HG02870 (cell line): Measurements from ENCODE around the gene SVEP1.
A peak's percentile ranks its signal among the peaks of the same experiment; 100 is the strongest.
"Not testable (repeated sequence)": the region's sequence is repeated elsewhere in the genome, so short reads cannot be mapped to it uniquely, and the experiment has no call there.

Experiments
- ATAC-seq: cut with Tn5 transposase; IDR thresholded peaks from one replicate; pipeline ENCODE4 v1.9.1; 2021; ENCODE audit warnings: mild to moderate bottlenecking, moderate library complexity; ENCODE audit not compliant: unreplicated experiment

The SVEP1 gene

GRCh38 chr9:110579034-110579861, at the start of gene SVEP1:
Gene SVEP1, minus strand, starts transcription at chr9:110579741. Its CDS starts 198 bp downstream, at chr9:110579543.
- no peak for ATAC-seq

GRCh38 chr9:110626101-110626829, 46.7 kb upstream of the SVEP1 start:
- peak; percentile 100 for ATAC-seq

DNA sequence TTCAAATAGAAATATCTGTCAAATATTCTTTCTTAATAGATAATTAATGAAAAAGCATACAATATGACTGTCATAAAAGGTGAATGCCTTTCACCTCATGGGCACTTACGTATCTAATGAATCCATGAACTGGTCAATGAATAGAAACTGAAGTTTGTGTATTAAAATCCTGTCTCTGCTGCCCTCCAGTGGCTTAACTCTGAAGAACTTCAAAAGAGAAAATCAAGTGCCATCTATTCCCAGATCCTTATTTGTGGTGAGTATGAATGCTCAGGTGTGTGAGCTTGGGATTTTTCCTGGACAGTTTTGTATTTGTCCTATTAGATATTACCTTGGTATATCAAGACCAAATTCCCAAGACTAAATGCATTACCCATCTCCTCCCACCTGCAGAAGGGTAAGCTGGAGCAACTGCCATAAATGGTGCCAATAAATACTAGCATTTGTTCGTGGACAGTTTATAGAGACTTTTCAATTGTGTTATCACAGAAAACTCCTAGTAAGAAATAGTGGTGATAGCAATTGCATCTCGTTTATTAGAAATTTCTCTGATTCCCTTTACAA, 44.0 kb upstream of the SVEP1 start:
- ATAC-seq, result no peak

GRCh38 chr9:110622368-110622767, 42.8 kb upstream of the SVEP1 start:
- ATAC-seq, result no peak

- no peak for ATAC-seq
Observed at GRCh38 chr9:110620726-110621125, 41.2 kb upstream of the SVEP1 start.

- ATAC-seq, result no peak
Observed at GRCh38 chr9:110619831-110620230, 40.3 kb upstream of the SVEP1 start.

DNA sequence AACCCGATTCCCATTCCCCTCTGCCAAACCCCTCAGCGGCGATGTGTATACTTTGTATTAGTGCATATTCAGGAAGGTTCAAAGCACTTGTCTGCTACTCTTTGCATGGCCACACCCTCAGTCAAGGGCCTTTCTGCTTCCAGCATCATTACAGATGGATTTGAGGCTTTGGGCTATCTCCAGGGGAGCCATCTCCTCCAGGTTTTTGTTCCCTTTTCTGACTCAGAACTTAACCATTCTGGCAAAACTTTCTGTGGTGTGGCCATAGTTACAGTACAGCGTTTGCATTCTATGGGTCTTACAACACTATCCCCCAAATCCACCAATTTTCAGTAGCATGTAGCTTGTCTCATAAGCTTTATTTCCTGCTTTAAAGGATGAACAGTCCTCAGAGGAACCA, 36.0 kb upstream of the SVEP1 start:
- ATAC-seq, result no peak

- not testable (repeated sequence) for ATAC-seq
Observed at GRCh38 chr9:110614576-110614975, 35.0 kb upstream of the SVEP1 start.

GRCh38 chr9:110606179-110606790, 26.7 kb upstream of the SVEP1 start:
- ATAC-seq, result no peak

GRCh38 chr9:110605565-110605964, 26.0 kb upstream of the SVEP1 start:
- no peak for ATAC-seq

- no peak for ATAC-seq
Observed at GRCh38 chr9:110604171-110604601, 24.6 kb upstream of the SVEP1 start.

- no peak for ATAC-seq
Observed at GRCh38 chr9:110602281-110602680, 22.7 kb upstream of the SVEP1 start.

- ATAC-seq, result no peak
Observed at GRCh38 chr9:110601098-110601497, 21.6 kb upstream of the SVEP1 start.

DNA sequence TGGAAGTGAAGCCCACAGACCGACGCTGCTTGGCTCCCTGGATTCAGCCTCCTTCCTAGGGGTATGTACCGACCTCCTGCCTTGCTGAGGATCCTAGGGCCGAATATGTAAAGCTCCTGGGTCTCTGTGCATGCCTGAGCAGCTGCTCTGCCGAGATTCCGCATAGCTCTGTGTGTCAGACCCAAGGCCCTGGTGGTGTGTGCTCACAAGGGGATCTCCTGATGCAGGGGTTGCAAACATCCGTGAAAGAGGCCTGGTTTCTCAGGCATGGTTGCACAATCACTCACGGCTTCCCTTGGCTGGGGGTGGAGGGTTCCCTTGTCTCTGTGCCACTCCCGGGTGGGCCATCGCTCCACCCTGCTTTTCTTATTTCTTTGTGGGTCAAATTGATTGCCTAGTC, 19.9 kb upstream of the SVEP1 start:
- ATAC-seq, result no peak

- ATAC-seq, result no peak
Observed at GRCh38 chr9:110592044-110592830, 12.7 kb upstream of the SVEP1 start.

- no peak for ATAC-seq
Observed at GRCh38 chr9:110591526-110591925, 12.0 kb upstream of the SVEP1 start.

GRCh38 chr9:110590816-110591215, 11.3 kb upstream of the SVEP1 start:
- ATAC-seq, result no peak

DNA sequence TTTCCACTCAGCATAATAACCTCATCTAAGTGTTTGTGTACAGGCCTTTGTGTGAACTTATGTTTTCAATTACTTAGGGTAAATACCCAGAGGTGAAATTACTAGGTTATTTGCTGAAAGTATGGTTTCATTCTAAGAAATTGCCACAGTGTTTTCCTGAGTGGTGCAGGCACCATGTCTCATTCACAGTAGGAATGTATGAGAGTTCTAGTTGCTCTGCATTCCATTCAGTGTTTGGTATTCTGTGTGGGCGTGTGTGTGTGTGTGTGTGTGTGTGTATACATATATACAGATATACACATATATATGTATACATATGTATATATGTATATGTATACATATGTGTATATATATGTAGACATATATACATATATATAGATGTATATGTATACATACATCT, 8.8 kb upstream of the SVEP1 start:
- no peak for ATAC-seq

DNA sequence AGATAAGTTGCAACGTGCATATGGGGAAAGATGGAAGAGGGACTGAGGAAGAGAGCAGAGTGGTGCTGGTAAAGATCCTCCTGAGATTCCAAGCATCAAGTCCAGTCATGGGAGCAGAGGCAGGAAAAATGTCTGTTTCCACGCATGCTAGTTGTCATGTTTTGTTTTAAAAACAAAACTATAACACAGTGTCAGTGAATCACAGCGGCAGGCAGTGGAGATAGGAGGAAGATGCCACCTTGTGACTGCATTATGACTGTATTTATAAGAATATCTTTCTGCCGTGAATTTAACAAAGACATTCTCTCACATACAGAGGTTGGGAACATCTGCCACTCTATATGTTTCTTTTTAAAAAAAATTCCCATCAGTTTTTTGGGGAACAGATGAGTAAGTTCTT, 3.7 kb upstream of the SVEP1 start:
- no peak for ATAC-seq

- no peak for ATAC-seq
Observed at GRCh38 chr9:110582156-110582555, 2.6 kb upstream of the SVEP1 start.

- ATAC-seq, result no peak
Observed at GRCh38 chr9:110580850-110581249, 1.3 kb upstream of the SVEP1 start.
